Left cardiac atrium (tissue), 4 donors: ENCODE measurements around the gene NAMPT. TPM values are rescaled to one million over a fixed set of nuclear protein-coding genes. Genes with fewer than 3 reads are reported as not detected.
"Not testable (repeated sequence)": the region's sequence is repeated elsewhere in the genome, so short reads cannot be mapped to it uniquely, and the experiment has no call there.

Experiments used
- ATAC-seq, 2 donors: fragments of 200-7000 bp; cut with Tn5 transposase; one replicate each; pipeline ENCODE4 v1.9.1; 2020; ENCODE audit warnings: mild to moderate bottlenecking in 2 of 2, moderate library complexity in 2 of 2
- DNase-seq: peaks from one replicate; pipeline ENCODE4 v3.0.0-alpha.2; 2020
- intact Hi-C, 2 donors: fragments of 100-400 bp; cut with DNase I; formaldehyde crosslinking; loops; one replicate each; pipeline versions ENCODE4 v1.14.1 to v1.15.1; 2022 to 2023
- total RNA-seq, 2 donors: library from RNA; stranded (reverse); fragmentation: NEBNext Ultra II Directional; extraction: Animal tissue kit (Norgen Biotek cat#: 25700); gene quantifications; one replicate each; pipeline ENCODE4 v1.2.1, GENCODE V29; 2021
- donor health status: DM: no; HTN: yes; CAD: no.
- donor health status: DM: no; HTN: yes; CAD: no; lungs with severe emphysema.
- donor health status: DM: yes; HTN: yes; CAD: no.
- donor health status: Dilated cardiomyopathy.

NAMPT gene
- total RNA-seq, 2 donors from 2014 or later, result 126 to 319 TPM

- DNase-seq, result no peak
- intact Hi-C loops, result no loop called here
- ATAC-seq, result no peak
Measured at GRCh38 chr7:106309362-106309761, 24.6 kb upstream of the NAMPT start.

GRCh38 chr7:106306256-106306655 is 21.5 kb upstream of the NAMPT start:
- DNase-seq, result no peak
- intact Hi-C loops, result no loop called here

GRCh38 chr7:106305732-106306131 is 20.9 kb upstream of the NAMPT start:
- no peak for DNase-seq
- intact Hi-C loops, result no loop called here
- no peak for ATAC-seq

More at GRCh38 chr7:106306256-106306655, 21.5 kb upstream of the NAMPT start:
- no peak for ATAC-seq

DNA sequence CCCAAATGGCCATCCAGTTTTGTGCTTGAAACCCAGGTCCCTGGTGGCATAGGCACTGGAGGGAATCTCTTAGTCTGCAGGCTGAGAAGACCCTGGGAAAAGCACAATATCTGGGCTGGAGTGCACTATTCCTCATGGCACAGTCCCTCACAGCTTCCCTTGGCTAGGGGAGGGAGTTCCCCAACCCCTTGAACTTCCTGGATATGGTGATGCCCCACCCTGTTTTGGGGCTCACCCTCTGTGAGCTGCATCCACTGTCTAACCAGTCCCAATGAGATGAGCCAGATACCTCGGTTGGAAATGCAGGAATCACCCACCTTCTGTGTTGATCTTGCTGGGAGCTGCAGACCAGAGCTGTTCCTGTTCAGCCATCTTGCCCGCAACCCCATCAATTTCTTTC is 19.8 kb upstream of the NAMPT start:
- intact Hi-C loops, result no loop called here
- no peak for DNase-seq
- no peak for ATAC-seq

DNA sequence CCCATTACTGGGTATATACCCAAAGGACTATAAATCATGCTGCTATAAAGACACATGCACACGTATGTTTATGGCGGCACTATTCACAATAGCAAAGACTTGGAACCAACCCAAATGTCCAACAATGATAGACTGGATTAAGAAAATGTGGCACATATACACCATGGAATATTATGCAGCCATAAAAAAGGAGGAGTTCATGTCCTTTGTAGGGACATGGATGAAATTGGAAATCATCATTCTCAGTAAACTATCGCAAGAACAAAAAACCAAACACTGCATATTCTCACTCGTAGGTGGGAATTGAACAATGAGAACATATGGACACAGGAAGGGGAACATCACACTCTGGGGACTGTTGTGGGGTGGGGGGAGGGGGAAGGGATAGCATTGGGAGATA is 13.8 kb upstream of the NAMPT start:
- ATAC-seq, DNase-seq, intact Hi-C loops: not testable (repeated sequence)

- intact Hi-C loops, ATAC-seq, DNase-seq: not testable (repeated sequence)
Measured at GRCh38 chr7:106298155-106298554, 13.4 kb upstream of the NAMPT start.

DNA sequence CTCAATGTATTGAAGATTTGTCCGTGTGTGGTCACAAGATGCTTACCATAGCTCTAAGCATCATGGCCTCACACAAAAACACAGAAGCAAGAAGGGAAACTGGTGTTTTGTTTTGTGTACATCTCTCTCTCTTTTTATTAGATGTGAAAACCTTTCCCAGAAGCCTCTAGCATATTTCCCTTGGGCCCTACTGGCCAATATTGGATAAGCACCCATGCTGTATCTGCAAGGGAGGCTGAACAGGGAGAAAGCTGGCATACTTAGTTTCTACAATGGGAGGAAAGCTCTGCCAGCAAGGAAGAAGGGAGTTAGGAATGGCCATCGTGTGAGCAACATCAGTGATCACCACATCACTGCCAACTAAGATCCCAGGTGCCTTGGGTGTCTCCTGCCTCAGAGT is 9.6 kb upstream of the NAMPT start:
- intact Hi-C loops, result no loop called here
- DNase-seq (no peak), ATAC-seq (no peak)

GRCh38 chr7:106291247-106291646 is 6.5 kb upstream of the NAMPT start:
- ATAC-seq, result no peak
- intact Hi-C loops, result no loop called here
- no peak for DNase-seq

- intact Hi-C loops, result no loop called here
- no peak for DNase-seq
- ATAC-seq, result no peak
Measured at GRCh38 chr7:106290319-106290718, 5.5 kb upstream of the NAMPT start.

DNA sequence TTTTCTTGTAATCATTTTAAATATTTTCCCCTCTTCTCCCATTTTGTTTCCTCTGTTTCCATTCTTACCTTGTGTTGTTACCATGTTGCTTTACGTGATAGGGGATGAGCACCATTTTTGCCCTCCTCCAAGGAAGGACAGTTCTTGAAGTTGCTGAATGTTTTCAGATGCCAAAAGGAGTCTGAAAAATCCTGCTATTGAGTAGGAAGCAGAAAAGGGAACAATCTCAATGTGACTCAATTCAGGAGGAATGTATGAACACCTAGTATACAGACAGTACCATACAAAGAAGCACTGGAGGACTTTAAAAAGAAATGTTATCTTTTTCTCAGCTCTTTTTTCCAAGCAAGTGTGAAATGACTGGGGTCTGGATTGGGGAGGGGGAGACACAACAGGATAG is 5.1 kb upstream of the NAMPT start:
- intact Hi-C loops, result loop anchor here in 1 of 2 donors (10.0 kb wide), 1 partner anchor 105 kb away; no protein-coding TSS in a partner anchor
- no peak for ATAC-seq
- no peak for DNase-seq

- intact Hi-C loops, result loop anchor here in 1 of 2 donors (10.0 kb wide), 1 partner anchor 103 kb away; no protein-coding TSS in a partner anchor
- DNase-seq, result no peak
- ATAC-seq, result no peak
Measured at GRCh38 chr7:106288263-106288662, 3.5 kb upstream of the NAMPT start.

DNA sequence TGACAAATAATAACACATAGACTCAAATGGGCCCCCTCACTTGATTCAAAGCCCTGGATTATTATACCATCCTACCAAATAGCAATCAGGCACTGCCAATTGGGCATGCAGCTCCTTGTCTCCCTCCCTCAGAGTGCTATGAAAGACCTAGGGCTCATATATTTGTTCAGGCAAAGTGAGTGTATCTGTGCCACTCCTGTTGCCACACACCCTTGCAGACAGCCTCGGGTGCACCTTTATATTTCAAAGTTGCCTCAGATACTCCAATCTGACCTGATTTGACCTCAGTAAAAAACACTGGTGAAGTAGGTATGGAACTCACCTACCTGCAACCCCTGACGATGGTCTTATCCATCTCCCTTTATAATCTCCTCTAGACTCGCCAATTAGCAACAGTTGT is 3.0 kb upstream of the NAMPT start:
- intact Hi-C loops, result loop anchor here in 1 of 2 donors (10.0 kb wide), 1 partner anchor 103 kb away; no protein-coding TSS in a partner anchor
- ATAC-seq (no peak), DNase-seq (no peak)

GRCh38 chr7:106285855-106286492 is 1.2 kb upstream of the NAMPT start:
- intact Hi-C loops, result loop anchor here in 1 of 2 donors (1.0 to 10.0 kb wide), 3 partner anchors 69 to 139 kb away; no protein-coding TSS in a partner anchor
- peak in 1 of 2 donors; percentile 0 for ATAC-seq

DNA sequence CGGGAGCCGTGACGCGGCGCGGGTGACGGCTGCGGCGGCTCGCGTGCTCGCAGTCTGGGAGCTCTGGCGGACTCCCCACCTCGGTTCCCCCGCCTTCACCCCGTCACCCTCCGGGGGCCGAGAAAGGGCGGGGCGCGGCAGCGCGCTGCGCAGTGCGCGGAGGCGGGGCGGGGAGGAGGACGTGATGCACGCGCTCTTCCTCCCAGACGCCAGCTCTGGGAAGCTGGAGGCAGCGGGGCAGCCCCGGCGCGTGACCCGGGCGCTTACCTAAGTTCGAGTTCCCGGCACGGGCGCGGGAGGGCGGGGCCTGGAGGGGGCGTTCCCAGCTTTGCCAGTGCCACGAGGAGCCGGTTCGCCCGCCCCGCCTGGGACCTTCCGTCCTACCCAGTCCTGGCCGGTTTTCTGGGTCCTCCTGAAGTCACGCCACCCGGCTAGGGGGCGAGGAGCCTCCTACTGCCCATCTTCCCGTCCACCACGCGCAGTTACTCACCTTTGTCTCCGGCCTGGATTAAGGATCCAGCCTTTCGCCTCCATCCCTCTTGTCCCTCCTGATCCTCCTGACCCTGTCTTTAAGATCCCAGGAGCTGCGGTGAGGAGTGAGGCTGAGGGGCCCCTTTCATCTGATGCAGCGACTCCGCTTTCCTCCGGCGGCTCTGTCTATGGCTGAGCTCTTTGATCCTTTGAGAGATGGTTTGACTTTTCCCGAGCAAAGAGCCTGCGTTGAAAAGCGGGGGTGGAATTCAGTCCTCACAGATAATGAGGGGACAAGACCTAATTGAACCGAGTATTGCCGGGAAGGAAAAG is 470 bp upstream of the NAMPT start:
- peak; percentile 100 for DNase-seq
- intact Hi-C loops, result loop anchor here in 1 of 2 donors (1.0 to 10.0 kb wide), 3 partner anchors 68 to 140 kb away; no protein-coding TSS in a partner anchor
- ATAC-seq, result peak; percentile 96

More at GRCh38 chr7:106285855-106286492, 1.2 kb upstream of the NAMPT start:
- no peak for DNase-seq

DNA sequence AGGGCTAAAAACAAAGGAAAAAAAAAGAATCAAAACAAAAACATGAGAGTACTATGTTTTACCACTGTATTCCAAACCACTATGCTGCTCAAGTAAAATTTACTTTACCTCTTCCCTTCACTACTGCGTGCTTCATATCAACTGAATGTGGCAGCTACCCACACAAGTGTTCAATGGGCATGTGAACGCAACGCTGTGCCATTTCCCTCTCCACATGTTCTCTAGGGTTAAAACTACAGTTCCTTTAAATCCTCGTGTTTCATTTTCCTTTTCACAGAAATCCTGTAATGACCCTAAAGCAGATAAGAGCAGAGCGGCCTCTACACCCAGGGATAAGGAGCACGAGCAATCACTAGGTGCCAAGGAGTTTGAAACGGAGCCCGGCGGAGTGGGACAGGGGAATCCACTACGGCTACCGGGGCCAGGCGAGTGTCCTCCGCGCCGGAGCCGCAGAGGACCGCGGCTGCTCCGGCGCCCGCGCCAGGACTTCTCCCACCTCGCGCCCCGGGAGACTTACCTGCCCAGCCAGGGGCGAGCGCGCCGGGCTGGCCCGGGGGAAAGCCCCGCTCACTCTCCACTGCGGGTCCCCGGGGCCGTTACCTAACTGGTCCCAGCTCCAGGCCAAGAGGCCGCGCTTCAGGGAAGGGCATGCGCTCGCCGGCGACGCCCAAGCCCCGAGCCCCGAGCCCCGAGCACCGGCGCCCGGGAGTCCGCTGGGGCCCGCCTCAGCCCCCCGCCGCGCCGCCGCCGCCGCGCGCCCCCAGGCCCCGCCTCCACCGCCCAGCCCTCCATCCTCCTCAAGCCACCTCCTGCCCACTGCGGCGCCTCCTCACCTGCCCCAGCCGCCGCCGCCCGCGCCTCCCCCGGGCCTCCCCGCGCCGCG is 711 bp downstream of the NAMPT start:
- peak; percentile 26 to 46 for ATAC-seq
- intact Hi-C loops, result loop anchor here in 1 of 2 donors (2.0 to 10.0 kb wide), 3 partner anchors 67 to 178 kb away; no protein-coding TSS in a partner anchor
- peak; percentile 72 for DNase-seq

GRCh38 chr7:106283501-106283830 is 1.3 kb downstream of the NAMPT start:
- ATAC-seq (no peak), DNase-seq (no peak)
- intact Hi-C loops, result loop anchor here in 1 of 2 donors (5.0 to 10.0 kb wide), 2 partner anchors 99 to 179 kb away; no protein-coding TSS in a partner anchor

DNA sequence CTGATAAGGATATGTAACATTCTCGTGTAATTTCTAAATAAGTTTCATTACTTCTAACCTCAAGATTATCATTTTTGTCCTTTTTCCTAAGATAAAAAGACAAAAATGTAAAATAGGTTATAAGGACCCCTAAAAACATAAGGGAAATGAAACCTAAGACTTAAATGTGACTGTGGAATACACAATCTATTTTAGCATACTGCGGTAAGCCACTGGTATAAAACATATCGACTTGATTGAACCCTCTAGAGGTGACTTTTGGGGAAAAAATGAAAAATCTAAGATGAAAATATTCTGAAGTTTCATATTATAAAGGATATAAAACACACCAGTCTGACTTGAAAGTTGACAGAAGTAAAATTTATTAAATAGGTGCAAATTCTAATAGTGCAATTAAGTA is 1.9 kb downstream of the NAMPT start:
- no peak for ATAC-seq
- intact Hi-C loops, result loop anchor here in 1 of 2 donors (5.0 to 10.0 kb wide), 2 partner anchors 98 to 179 kb away; no protein-coding TSS in a partner anchor
- no peak for DNase-seq

DNA sequence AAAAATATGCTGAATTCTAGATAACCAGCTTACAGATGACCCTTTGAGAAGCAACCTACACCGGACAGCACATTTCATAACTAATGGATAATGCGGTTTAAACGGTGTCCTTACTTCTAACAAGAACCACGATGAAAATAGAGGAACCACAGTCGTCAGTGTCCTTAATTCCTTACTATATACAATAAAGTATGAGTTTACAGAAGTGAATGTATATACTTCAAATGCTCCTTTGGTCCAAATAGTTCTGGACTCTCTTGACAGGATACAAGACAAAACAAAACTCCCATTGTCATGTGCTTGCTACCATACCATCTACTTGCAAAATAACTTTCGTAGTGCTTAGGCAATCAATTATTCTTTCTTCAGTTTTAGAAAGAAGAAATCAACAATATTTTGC is 2.4 kb downstream of the NAMPT start:
- intact Hi-C loops, result loop anchor here in 1 of 2 donors (5.0 to 10.0 kb wide), 2 partner anchors 98 to 180 kb away; no protein-coding TSS in a partner anchor
- ATAC-seq (no peak), DNase-seq (no peak)
